ENCODE data around the gene NDUFB5.

DNA sequence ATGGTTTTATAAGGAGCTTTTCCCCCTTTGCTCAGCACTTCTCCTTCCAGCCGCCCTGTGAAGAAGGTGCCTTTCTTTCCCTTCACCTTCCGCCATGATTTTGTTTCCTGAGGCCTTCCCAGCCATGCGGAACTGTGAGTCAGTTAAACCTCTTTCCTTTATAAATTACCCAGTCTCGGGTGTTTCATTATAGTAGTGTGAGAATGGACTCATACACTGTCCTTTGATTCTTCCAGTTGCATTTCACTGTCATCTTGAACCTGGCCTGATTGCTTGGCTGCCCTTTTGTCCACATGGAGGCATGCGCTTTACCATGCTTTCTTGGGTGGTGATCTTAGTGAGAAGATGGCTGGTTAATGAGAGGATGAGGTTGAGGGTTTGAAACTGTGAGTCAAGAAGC lies 71.5 kb downstream of the NDUFB5 start:
- no peak for TF ChIP-seq EZH2 (IDR thresholded peaks at IDR 0.05; ENCODE audit: insufficient read depth, low read length)
- TF ChIP-seq, protein P1, sequence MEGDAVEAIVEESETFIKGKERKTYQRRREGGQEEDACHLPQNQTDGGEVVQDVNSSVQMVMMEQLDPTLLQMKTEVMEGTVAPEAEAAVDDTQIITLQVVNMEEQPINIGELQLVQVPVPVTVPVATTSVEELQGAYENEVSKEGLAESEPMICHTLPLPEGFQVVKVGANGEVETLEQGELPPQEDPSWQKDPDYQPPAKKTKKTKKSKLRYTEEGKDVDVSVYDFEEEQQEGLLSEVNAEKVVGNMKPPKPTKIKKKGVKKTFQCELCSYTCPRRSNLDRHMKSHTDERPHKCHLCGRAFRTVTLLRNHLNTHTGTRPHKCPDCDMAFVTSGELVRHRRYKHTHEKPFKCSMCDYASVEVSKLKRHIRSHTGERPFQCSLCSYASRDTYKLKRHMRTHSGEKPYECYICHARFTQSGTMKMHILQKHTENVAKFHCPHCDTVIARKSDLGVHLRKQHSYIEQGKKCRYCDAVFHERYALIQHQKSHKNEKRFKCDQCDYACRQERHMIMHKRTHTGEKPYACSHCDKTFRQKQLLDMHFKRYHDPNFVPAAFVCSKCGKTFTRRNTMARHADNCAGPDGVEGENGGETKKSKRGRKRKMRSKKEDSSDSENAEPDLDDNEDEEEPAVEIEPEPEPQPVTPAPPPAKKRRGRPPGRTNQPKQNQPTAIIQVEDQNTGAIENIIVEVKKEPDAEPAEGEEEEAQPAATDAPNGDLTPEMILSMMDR (IDR thresholded peaks at IDR 0.05; ENCODE audit: insufficient read depth, low read depth, low read length) = no peak
